Fibroblast of peridontal ligament (primary cell): ENCODE results near the gene NRCAM.
A peak's percentile ranks its signal among the peaks of the same experiment; 100 is the strongest.

Experiments used
- DNase-seq: peaks from one replicate; pipeline ENCODE4 v3.0.0-alpha.2; 2010; ENCODE audit errors: extremely low read depth

The NRCAM gene

GRCh38 chr7:108308276-108308675, 148.0 kb downstream of the NRCAM start:
- no peak for DNase-seq

- DNase-seq, result no peak
These were observed 148.6 kb downstream of the NRCAM start for GRCh38 chr7:108307595-108307994.

- DNase-seq, result no peak
These were observed 149.0 kb downstream of the NRCAM start for GRCh38 chr7:108307194-108307593.

- no peak for DNase-seq
These were observed 152.9 kb downstream of the NRCAM start for GRCh38 chr7:108303332-108303731.

GRCh38 chr7:108301387-108301786, 154.8 kb downstream of the NRCAM start:
- no peak for DNase-seq

GRCh38 chr7:108299251-108299973, 156.8 kb downstream of the NRCAM start:
- DNase-seq, result no peak

GRCh38 chr7:108296911-108297310, 159.3 kb downstream of the NRCAM start:
- peak; percentile 14 for DNase-seq

- DNase-seq, result no peak
These were observed 161.6 kb downstream of the NRCAM start for GRCh38 chr7:108294595-108294994.

- no peak for DNase-seq
These were observed 163.1 kb downstream of the NRCAM start for GRCh38 chr7:108293149-108293612.

- no peak for DNase-seq
These were observed 163.7 kb downstream of the NRCAM start for GRCh38 chr7:108292541-108292940.

GRCh38 chr7:108291791-108292440, 164.3 kb downstream of the NRCAM start:
- DNase-seq, result no peak

GRCh38 chr7:108291152-108291508, 165.1 kb downstream of the NRCAM start:
- DNase-seq, result no peak

GRCh38 chr7:108290459-108291151, 165.6 kb downstream of the NRCAM start:
- DNase-seq, result no peak

- no peak for DNase-seq
These were observed 166.4 kb downstream of the NRCAM start for GRCh38 chr7:108289852-108290251.

GRCh38 chr7:108287857-108288256, 168.4 kb downstream of the NRCAM start:
- no peak for DNase-seq

- DNase-seq, result no peak
These were observed 169.8 kb downstream of the NRCAM start for GRCh38 chr7:108286290-108286904.

GRCh38 chr7:108285778-108286177, 170.5 kb downstream of the NRCAM start:
- no peak for DNase-seq

GRCh38 chr7:108285003-108285368, 171.2 kb downstream of the NRCAM start:
- no peak for DNase-seq

- no peak for DNase-seq
These were observed 171.8 kb downstream of the NRCAM start for GRCh38 chr7:108284349-108285002.

GRCh38 chr7:108283252-108283651, 173.0 kb downstream of the NRCAM start:
- no peak for DNase-seq

GRCh38 chr7:108282427-108282996, 173.7 kb downstream of the NRCAM start:
- no peak for DNase-seq

- DNase-seq, result no peak
These were observed 176.1 kb downstream of the NRCAM start for GRCh38 chr7:108280136-108280535.
